H1 (cell line): ENCODE results near the gene NDUFAF8. TPM values are rescaled to one million over a fixed set of nuclear protein-coding genes. Genes with fewer than 3 reads are reported as not detected.

Experiments used
- CHD2 ChIP-seq: IDR thresholded peaks from 2 replicates; pipeline ENCODE4 v1.6.1; 2012; ENCODE audit warnings: low read length, improper control_type of control experiment
- FOSL1 ChIP-seq: IDR thresholded peaks from 2 replicates; pipeline ENCODE4 v1.6.1; 2011; ENCODE audit warnings: mild to moderate bottlenecking, low read depth, low read length, moderate library complexity; ENCODE audit not compliant: insufficient read depth
- JUND ChIP-seq: IDR thresholded peaks from 2 replicates; pipeline ENCODE4 v1.6.1; 2011; ENCODE audit warnings: mild to moderate bottlenecking, improper control_type of control experiment, low read length
- PHF8 ChIP-seq: fragments of 200-600 bp; sonication (generic); conservative IDR thresholded peaks from 2 replicates; pipeline ENCODE4 v1.7.1; 2012; ENCODE audit warnings: low read depth, mild to moderate bottlenecking, inconsistent platforms, low read length, moderate library complexity
- RAD21 ChIP-seq, 2 experiments: IDR thresholded peaks in 1 of 2; conservative IDR thresholded peaks in 1 of 2; 2 replicates each; pipeline ENCODE4 v1.6.1; 2011; ENCODE audit warnings: low read depth in 2 of 2, low read length in 2 of 2, improper control_type of control experiment in 1 of 2, inconsistent platforms in 1 of 2, mild to moderate bottlenecking in 1 of 2, moderate library complexity in 1 of 2
- SUZ12 ChIP-seq: fragments of 200-600 bp; sonication (generic); IDR thresholded peaks from 2 replicates; pipeline ENCODE4 v1.6.1; 2012; ENCODE audit warnings: mild to moderate bottlenecking, inconsistent platforms, low read length, moderate library complexity, mixed read lengths
- TCF12 ChIP-seq: IDR thresholded peaks from 2 replicates; pipeline ENCODE4 v1.6.1; 2011; ENCODE audit warnings: low read depth, mild to moderate bottlenecking, low read length
- YY1 ChIP-seq: IDR thresholded peaks from 2 replicates; pipeline ENCODE4 v1.6.1; 2011; ENCODE audit warnings: low read depth, mild to moderate bottlenecking, low read length
- polyA plus RNA-seq, 7 experiments: library from polyadenylated mRNA; depleted of rRNA in 3 of 7; stranded (reverse) in 5 of 7; unstranded in 2 of 7; fragments of >200 nt in 5 of 7; fragments of 200-250 nt in 2 of 7; gene quantifications; 1 replicate in 5 of 7; 2 replicates in 1 of 7; 4 replicates in 1 of 7; pipeline versions ENCODE4 v1.2.1 to v1.2.3, GENCODE V29; 2011 to 2013; ENCODE audit warnings: missing spikeins in 2 of 7, mixed read lengths in 2 of 7
- total RNA-seq: library from RNA; stranded (reverse); fragmentation: NEBNext Ultra II Directional; extraction: Animal tissue kit (Norgen Biotek cat#: 25700); gene quantifications from 2 replicates; pipeline ENCODE4 v1.2.1, GENCODE V29; 2021

NDUFAF8 gene
- total and polyA plus RNA-seq, 2 of the 8 experiments (the other 6 are each of a cell fraction or from before 2014, with no cell fraction given), result 48.9 to 91.1 TPM

- TF ChIP-seq FOSL1, result no peak
- TF ChIP-seq RAD21 (IDR thresholded peaks at IDR 0.05 in 1 of 2, conservative IDR thresholded peaks at IDR 0.05 in 1 of 2; ENCODE audit: low read depth in 2 of 2, low read length in 2 of 2), result no peak
- TF ChIP-seq CHD2, result no peak
- no peak for TF ChIP-seq PHF8
- TF ChIP-seq YY1, result no peak
- no peak for TF ChIP-seq JUND
- TF ChIP-seq SUZ12, result no peak
- no peak for TF ChIP-seq TCF12
Measured at GRCh38 chr17:81218991-81219390, 20.1 kb upstream of the NDUFAF8 start (continued).
